Measurements from ENCODE around the gene ABHD6.
"Not testable (repeated sequence)": the region's sequence is repeated elsewhere in the genome, so short reads cannot be mapped to it uniquely, and the experiment has no call there.

The ABHD6 gene

GRCh38 chr3:58237238-58237940 is at the start of gene ABHD6:
ABHD6 (plus strand) TSS chr3:58237792; CDS start chr3:58256587, 18,795 bp downstream.
- no peak for DNase-seq

- DNase-seq = no peak
Measured at GRCh38 chr3:58188173-58188564, 49.4 kb upstream of the ABHD6 start.

GRCh38 chr3:58188921-58189451 is 48.6 kb upstream of the ABHD6 start:
- no peak for DNase-seq

- no peak for DNase-seq
Measured at GRCh38 chr3:58189691-58190090, 47.9 kb upstream of the ABHD6 start.

- DNase-seq = no peak
Measured at GRCh38 chr3:58190291-58190690, 47.3 kb upstream of the ABHD6 start.

- DNase-seq = no peak
Measured at GRCh38 chr3:58190882-58191281, 46.7 kb upstream of the ABHD6 start.

GRCh38 chr3:58191361-58191991 is 46.1 kb upstream of the ABHD6 start:
- DNase-seq = no peak

GRCh38 chr3:58192069-58192468 is 45.5 kb upstream of the ABHD6 start:
- DNase-seq = no peak

- DNase-seq = no peak
Measured at GRCh38 chr3:58193682-58194407, 43.7 kb upstream of the ABHD6 start.

- DNase-seq = no peak
Measured at GRCh38 chr3:58197588-58197987, 40.0 kb upstream of the ABHD6 start.

GRCh38 chr3:58198362-58198761 is 39.2 kb upstream of the ABHD6 start:
- no peak for DNase-seq

GRCh38 chr3:58198804-58199203 is 38.8 kb upstream of the ABHD6 start:
- DNase-seq = no peak

- DNase-seq = no peak
Measured at GRCh38 chr3:58200121-58200709, 37.4 kb upstream of the ABHD6 start.

- DNase-seq = no peak
Measured at GRCh38 chr3:58200846-58201355, 36.7 kb upstream of the ABHD6 start.

- not testable (repeated sequence) for DNase-seq
Measured at GRCh38 chr3:58201451-58201850, 36.1 kb upstream of the ABHD6 start.

GRCh38 chr3:58202917-58203360 is 34.7 kb upstream of the ABHD6 start:
- no peak for DNase-seq

- no peak for DNase-seq
Measured at GRCh38 chr3:58203541-58203940, 34.1 kb upstream of the ABHD6 start.

- no peak for DNase-seq
Measured at GRCh38 chr3:58204720-58205119, 32.9 kb upstream of the ABHD6 start.

GRCh38 chr3:58205981-58206380 is 31.6 kb upstream of the ABHD6 start:
- DNase-seq = no peak

GRCh38 chr3:58206406-58207011 is 31.1 kb upstream of the ABHD6 start:
- DNase-seq = no peak

GRCh38 chr3:58207954-58208353 is 29.6 kb upstream of the ABHD6 start:
- DNase-seq = no peak

GRCh38 chr3:58209933-58210332 is 27.7 kb upstream of the ABHD6 start:
- no peak for DNase-seq

Measured in NCI-H1436 treated with DMSO at 0.1 percent for 48 hours (cell line).